Kidney (tissue), 14 donors: ENCODE measurements around the gene CACNG3. TPM values are rescaled to one million over a fixed set of nuclear protein-coding genes. Genes with fewer than 3 reads are reported as not detected.

Source experiments
- DNase-seq, 5 donors: peaks; one replicate each; pipeline ENCODE4 v3.0.0-alpha.2; 2013 to 2020
- FAIRE-seq: peaks from 2 replicates; lab custom pipeline; 2012; peaks lifted over from hg19 to GRCh38; lab: Jason Lieb, UNC
- H3K27ac ChIP-seq, 2 donors: one replicate each; pipeline ENCODE4 v1.7.0; 2013; ENCODE audit warnings: low read depth in 2 of 2, low read length in 2 of 2, inconsistent platforms in 1 of 2
- H3K27me3 ChIP-seq: one replicate; pipeline ENCODE4 v1.7.1; 2013; ENCODE audit warnings: low read length, inconsistent platforms; ENCODE audit not compliant: control insufficient read depth, insufficient read depth
- H3K36me3 ChIP-seq, 3 donors: one replicate each; pipeline versions ENCODE4 v1.7.0 to v1.7.1; 2013; ENCODE audit warnings: low read length in 3 of 3, control low read depth in 1 of 3, inconsistent platforms in 1 of 3; ENCODE audit not compliant: insufficient read depth in 3 of 3, control insufficient read depth in 2 of 3
- H3K4me1 ChIP-seq, 3 donors: one replicate each; pipeline versions ENCODE4 v1.7.0 to v1.7.1; 2013; ENCODE audit warnings: low read length in 3 of 3, inconsistent platforms in 1 of 3, low read depth in 1 of 3; ENCODE audit not compliant: control insufficient read depth in 2 of 3, insufficient read depth in 2 of 3
- H3K4me3 ChIP-seq, 3 donors: one replicate each; pipeline versions ENCODE4 v1.7.0 to v1.8.1; 2013; ENCODE audit warnings: low read length in 3 of 3, control low read depth in 1 of 3, inconsistent platforms in 1 of 3
- H3K9ac ChIP-seq, 3 donors: one replicate each; pipeline versions ENCODE4 v1.7.0 to v1.7.1; 2013; ENCODE audit warnings: low read length in 3 of 3, control low read depth in 1 of 3, inconsistent platforms in 1 of 3
- H3K9me3 ChIP-seq, 3 donors: one replicate each; pipeline versions ENCODE4 v1.7.0 to v1.7.1; 2013; ENCODE audit warnings: low read length in 3 of 3, control low read depth in 1 of 3, inconsistent platforms in 1 of 3; ENCODE audit not compliant: control insufficient read depth in 2 of 3, insufficient read depth in 1 of 3
- CTCF ChIP-seq: IDR thresholded peaks from 3 replicates; pipeline ENCODE4 v1.5.1; 2012; ENCODE audit warnings: mild to moderate bottlenecking, moderate library complexity, borderline replicate concordance; ENCODE audit not compliant: insufficient read depth; ENCODE audit errors: extremely low read depth
- intact Hi-C: fragments of 100-400 bp; cut with DNase I; formaldehyde crosslinking; loops from one replicate; pipeline ENCODE4 v1.11.1; 2022
- polyA plus RNA-seq: library from polyadenylated mRNA; stranded (reverse); fragments of 350-450 nt; fragmentation: Illumina TruSeq; extraction: RNeasy Lipid Tissue Mini Kit (QIAGEN cat#74804); gene quantifications from one replicate; pipeline ENCODE4 v1.2.3, GENCODE V29; 2014; ENCODE audit warnings: low read depth, low replicate concordance; ENCODE audit not compliant: insufficient read depth
- total RNA-seq: library from RNA; stranded (reverse); fragmentation: NEBNext Ultra II Directional; extraction: Animal tissue kit (Norgen Biotek cat#: 25700); gene quantifications from one replicate; pipeline ENCODE4 v1.2.1, GENCODE V29; 2021
- donor health status: control.
- donor health status: control.
- donor health status: control.
- donor health status: control.
- donor health status: control.
- donor health status: DM: yes; HTN: yes; CAD: no.
- donor health status: Normal renal cell carcinoma (clear cell type).

The CACNG3 gene
- total and polyA plus RNA-seq, 2 donors from 2014 or later: not detected

GRCh38 chr16:24344784-24345183 lies 88.6 kb downstream of the CACNG3 start:
- TF ChIP-seq CTCF: no peak
- H3K27ac ChIP-seq: no peak overlapping the region
- intact Hi-C loops: no loop called here

GRCh38 chr16:24345704-24346103 lies 89.6 kb downstream of the CACNG3 start:
- Histone ChIP-seq H3K4me1 (peaks cover 0 to 12% (median 0%) of the 10 kb centered on the region in 3 donors), H3K9me3 (no peaks in the 10 kb centered on the region), H3K36me3 (no peaks in the 10 kb centered on the region), H3K27ac (no peak overlapping the region), H3K9ac (no peak overlapping the region), H3K27me3 (no peaks in the 10 kb centered on the region), H3K4me3 (no peak overlapping the region)
- TF ChIP-seq CTCF: no peak
- DNase-seq: no peak
- FAIRE-seq: no peak
- intact Hi-C loops: no loop called here

More at GRCh38 chr16:24344784-24345183, 88.6 kb downstream of the CACNG3 start:
- H3K27me3 ChIP-seq: no peaks in the 10 kb centered on the region
- FAIRE-seq (no peak), DNase-seq (no peak)
- no peaks in the 10 kb centered on the region for H3K9me3 ChIP-seq
- no peak overlapping the region for H3K9ac ChIP-seq
- peaks cover 0 to 12% (median 0%) of the 10 kb centered on the region in 3 donors for H3K4me1 ChIP-seq
- H3K36me3 ChIP-seq: no peaks in the 10 kb centered on the region
- no peak overlapping the region for H3K4me3 ChIP-seq

GRCh38 chr16:24346734-24347133 lies 90.6 kb downstream of the CACNG3 start:
- no peak overlapping the region for H3K27ac ChIP-seq
- DNase-seq (no peak), FAIRE-seq (no peak)
- no peak for TF ChIP-seq CTCF
- no peak overlapping the region for H3K4me3 ChIP-seq
- H3K4me1 ChIP-seq: peaks cover 0 to 12% (median 0%) of the 10 kb centered on the region in 3 donors
- no peak overlapping the region for H3K9ac ChIP-seq
- intact Hi-C loops: no loop called here
- no peaks in the 10 kb centered on the region for H3K27me3 ChIP-seq
- H3K9me3 ChIP-seq: no peaks in the 10 kb centered on the region
- H3K36me3 ChIP-seq: no peaks in the 10 kb centered on the region

- no peak overlapping the region for H3K27ac ChIP-seq
- no peaks in the 10 kb centered on the region for H3K27me3 ChIP-seq
- no peak overlapping the region for H3K4me3 ChIP-seq
- DNase-seq (no peak), FAIRE-seq (no peak)
- intact Hi-C loops: no loop called here
- peaks cover 0 to 12% (median 0%) of the 10 kb centered on the region in 3 donors for H3K4me1 ChIP-seq
- no peaks in the 10 kb centered on the region for H3K36me3 ChIP-seq
- H3K9ac ChIP-seq: no peak overlapping the region
- TF ChIP-seq CTCF: no peak
- no peaks in the 10 kb centered on the region for H3K9me3 ChIP-seq
Measured at GRCh38 chr16:24347556-24347955, 91.4 kb downstream of the CACNG3 start.
